NB4 (cell line): ENCODE data around the gene SMAD9.

Experiments
- MYC ChIP-seq: IDR thresholded peaks from 2 replicates; pipeline ENCODE4 v1.6.1; 2011; ENCODE audit warnings: low read depth, low read length
- POLR2A ChIP-seq: IDR thresholded peaks from 2 replicates; pipeline ENCODE4 v1.6.1; 2011; ENCODE audit warnings: mild to moderate bottlenecking; ENCODE audit not compliant: insufficient read length; ENCODE audit errors: extremely low read depth
- TF ChIP-seq, protein P1 (sequence below): IDR thresholded peaks from one replicate; pipeline ENCODE4 v1.5.1; 2012; ENCODE audit warnings: low read depth, low read length

DNA sequence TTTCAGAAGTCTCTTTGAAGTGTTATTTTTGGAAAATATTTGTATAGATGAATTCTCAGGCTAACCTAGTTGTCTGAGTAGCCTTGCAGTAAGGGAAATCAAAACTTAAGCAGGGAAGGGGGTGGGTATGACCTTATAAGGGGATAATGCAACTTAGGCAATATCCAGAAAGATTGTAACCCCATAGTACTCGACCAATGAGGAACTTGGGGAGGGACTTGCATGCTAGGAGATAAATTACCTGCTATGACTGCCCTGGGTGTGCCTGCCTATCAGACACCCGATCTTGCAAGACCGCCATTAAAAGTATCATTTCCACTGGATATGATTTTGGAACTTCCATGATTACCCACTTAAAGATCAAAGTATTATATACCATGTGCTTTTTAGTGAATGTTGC, 124.0 kb downstream of the SMAD9 start:
- TF ChIP-seq POLR2A (no peak), MYC (no peak)
- TF ChIP-seq, protein P1, sequence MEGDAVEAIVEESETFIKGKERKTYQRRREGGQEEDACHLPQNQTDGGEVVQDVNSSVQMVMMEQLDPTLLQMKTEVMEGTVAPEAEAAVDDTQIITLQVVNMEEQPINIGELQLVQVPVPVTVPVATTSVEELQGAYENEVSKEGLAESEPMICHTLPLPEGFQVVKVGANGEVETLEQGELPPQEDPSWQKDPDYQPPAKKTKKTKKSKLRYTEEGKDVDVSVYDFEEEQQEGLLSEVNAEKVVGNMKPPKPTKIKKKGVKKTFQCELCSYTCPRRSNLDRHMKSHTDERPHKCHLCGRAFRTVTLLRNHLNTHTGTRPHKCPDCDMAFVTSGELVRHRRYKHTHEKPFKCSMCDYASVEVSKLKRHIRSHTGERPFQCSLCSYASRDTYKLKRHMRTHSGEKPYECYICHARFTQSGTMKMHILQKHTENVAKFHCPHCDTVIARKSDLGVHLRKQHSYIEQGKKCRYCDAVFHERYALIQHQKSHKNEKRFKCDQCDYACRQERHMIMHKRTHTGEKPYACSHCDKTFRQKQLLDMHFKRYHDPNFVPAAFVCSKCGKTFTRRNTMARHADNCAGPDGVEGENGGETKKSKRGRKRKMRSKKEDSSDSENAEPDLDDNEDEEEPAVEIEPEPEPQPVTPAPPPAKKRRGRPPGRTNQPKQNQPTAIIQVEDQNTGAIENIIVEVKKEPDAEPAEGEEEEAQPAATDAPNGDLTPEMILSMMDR: no peak
